Smooth muscle cell of the brain vasculature (primary cell): Measurements from ENCODE around the gene VGF.
A peak's percentile ranks its signal among the peaks of the same experiment; 100 is the strongest.
"Not testable (repeated sequence)": the region's sequence is repeated elsewhere in the genome, so short reads cannot be mapped to it uniquely, and the experiment has no call there.

ENCODE experiments used
- DNase-seq: peaks from one replicate; pipeline ENCODE4 v3.0.0-alpha.2; 2012; ENCODE audit warnings: low read depth, low spot score

Gene VGF

GRCh38 chr7:101165075-101165957 is at the start of gene VGF:
Gene VGF (minus strand): TSS chr7:101165569. CDS start chr7:101164843, 726 bp downstream.
- peak; percentile 62 for DNase-seq

GRCh38 chr7:101212014-101212413 is 46.6 kb upstream of the VGF start:
- no peak for DNase-seq

GRCh38 chr7:101211501-101211900 is 46.1 kb upstream of the VGF start:
- no peak for DNase-seq

GRCh38 chr7:101210143-101210542 is 44.8 kb upstream of the VGF start:
- DNase-seq, result no peak

- no peak for DNase-seq
These were observed 43.4 kb upstream of the VGF start for GRCh38 chr7:101208794-101209193.

- DNase-seq, result no peak
These were observed 42.1 kb upstream of the VGF start for GRCh38 chr7:101207459-101207858.

GRCh38 chr7:101206665-101207042 is 41.3 kb upstream of the VGF start:
- no peak for DNase-seq

GRCh38 chr7:101205901-101206664 is 40.7 kb upstream of the VGF start:
- no peak for DNase-seq

- DNase-seq, result not testable (repeated sequence)
These were observed 38.7 kb upstream of the VGF start for GRCh38 chr7:101203740-101204738.

GRCh38 chr7:101202603-101202918 is 37.2 kb upstream of the VGF start:
- no peak for DNase-seq

GRCh38 chr7:101201695-101202602 is 36.6 kb upstream of the VGF start:
- DNase-seq, result no peak

- DNase-seq, result no peak
These were observed 35.7 kb upstream of the VGF start, which contains the start of gene MOGAT3 for GRCh38 chr7:101200862-101201599. Gene MOGAT3 (minus strand): TSS chr7:101201036. CDS start chr7:101200854, 182 bp downstream.

- DNase-seq, result no peak
These were observed 35.1 kb upstream of the VGF start for GRCh38 chr7:101200504-101200861.

- DNase-seq, result not testable (repeated sequence)
These were observed 34.2 kb upstream of the VGF start for GRCh38 chr7:101199522-101199921.

GRCh38 chr7:101198476-101198875 is 33.1 kb upstream of the VGF start:
- DNase-seq, result no peak

GRCh38 chr7:101197991-101198390 is 32.6 kb upstream of the VGF start:
- DNase-seq, result no peak

GRCh38 chr7:101195884-101196283 is 30.5 kb upstream of the VGF start:
- no peak for DNase-seq

GRCh38 chr7:101189109-101189508 is 23.7 kb upstream of the VGF start:
- no peak for DNase-seq

- no peak for DNase-seq
These were observed 21.6 kb upstream of the VGF start for GRCh38 chr7:101186844-101187428.

GRCh38 chr7:101186194-101186593 is 20.8 kb upstream of the VGF start:
- DNase-seq, result no peak
